Uterus (tissue), 4 donors: ENCODE measurements around the gene LIN7B. TPM values are rescaled to one million over a fixed set of nuclear protein-coding genes. Genes with fewer than 3 reads are reported as not detected.

Experiments used
- DNase-seq, 2 donors: peaks; one replicate each; pipeline ENCODE4 v3.0.0-alpha.2; 2019 to 2020
- H3K27ac ChIP-seq, 2 donors: fragments of 200-600 bp; sonication (generic); 1 replicate in 1 of 2; 2 replicates in 1 of 2; pipeline ENCODE4 v1.5.1; 2016 to 2018
- H3K27me3 ChIP-seq, 2 donors: fragments of 200-600 bp; sonication (generic); one replicate each; pipeline ENCODE4 v1.5.1; 2018 to 2019; ENCODE audit warnings: control low read depth in 1 of 2
- H3K36me3 ChIP-seq, 2 donors: fragments of 200-600 bp; sonication (generic); one replicate each; pipeline ENCODE4 v1.5.1; 2019; ENCODE audit warnings: control low read depth in 1 of 2
- H3K4me1 ChIP-seq, 2 donors: fragments of 200-600 bp; sonication (generic); one replicate each; pipeline ENCODE4 v1.5.1; 2018 to 2019; ENCODE audit warnings: control low read depth in 1 of 2
- H3K4me3 ChIP-seq, 2 donors: fragments of 200-600 bp; sonication (generic); 1 replicate in 1 of 2; 2 replicates in 1 of 2; pipeline ENCODE4 v1.5.1; 2018 to 2019; ENCODE audit warnings: mild to moderate bottlenecking in 1 of 2
- H3K9me3 ChIP-seq, 2 donors: fragments of 200-600 bp; sonication (generic); one replicate each; pipeline ENCODE4 v1.5.1; 2019; ENCODE audit warnings: control low read depth in 1 of 2
- POLR2A ChIP-seq, 2 donors: fragments of 450-650 bp; IDR thresholded peaks; one replicate each; pipeline ENCODE4 v1.6.1; 2016; ENCODE audit warnings: antibody characterized with exemption in 2 of 2, mild to moderate bottlenecking in 1 of 2, moderate library complexity in 1 of 2
- intact Hi-C: fragments of 100-400 bp; cut with DNase I; formaldehyde crosslinking; loops from one replicate; pipeline ENCODE4 v1.15.1; 2023; ENCODE audit warnings: low total_unique reads
- total RNA-seq, 4 donors: library from RNA; depleted of rRNA in 3 of 4; stranded (reverse); fragments of >200 nt in 3 of 4; gene quantifications; one replicate each; pipeline versions ENCODE4 v1.1.0 to v1.2.4, GENCODE V29; 2014 to 2023
- TF ChIP-seq, protein P1 (sequence below), 4 experiments: fragments of 200-600 bp in 2 of 4; fragments of 450-650 bp in 2 of 4; sonication (generic) in 2 of 4; IDR thresholded peaks; one replicate each; pipeline ENCODE4 v1.5.1; 2016 to 2019; ENCODE audit warnings: antibody characterized with exemption in 4 of 4, mild to moderate bottlenecking in 2 of 4, moderate library complexity in 1 of 4
- donor health status: DM: yes; HTN: yes; CAD: no.

The LIN7B gene
- total RNA-seq, 4 donors from 2014 or later, result 5.1 to 15.2 (median 5.7) TPM; not detected in 1

DNA sequence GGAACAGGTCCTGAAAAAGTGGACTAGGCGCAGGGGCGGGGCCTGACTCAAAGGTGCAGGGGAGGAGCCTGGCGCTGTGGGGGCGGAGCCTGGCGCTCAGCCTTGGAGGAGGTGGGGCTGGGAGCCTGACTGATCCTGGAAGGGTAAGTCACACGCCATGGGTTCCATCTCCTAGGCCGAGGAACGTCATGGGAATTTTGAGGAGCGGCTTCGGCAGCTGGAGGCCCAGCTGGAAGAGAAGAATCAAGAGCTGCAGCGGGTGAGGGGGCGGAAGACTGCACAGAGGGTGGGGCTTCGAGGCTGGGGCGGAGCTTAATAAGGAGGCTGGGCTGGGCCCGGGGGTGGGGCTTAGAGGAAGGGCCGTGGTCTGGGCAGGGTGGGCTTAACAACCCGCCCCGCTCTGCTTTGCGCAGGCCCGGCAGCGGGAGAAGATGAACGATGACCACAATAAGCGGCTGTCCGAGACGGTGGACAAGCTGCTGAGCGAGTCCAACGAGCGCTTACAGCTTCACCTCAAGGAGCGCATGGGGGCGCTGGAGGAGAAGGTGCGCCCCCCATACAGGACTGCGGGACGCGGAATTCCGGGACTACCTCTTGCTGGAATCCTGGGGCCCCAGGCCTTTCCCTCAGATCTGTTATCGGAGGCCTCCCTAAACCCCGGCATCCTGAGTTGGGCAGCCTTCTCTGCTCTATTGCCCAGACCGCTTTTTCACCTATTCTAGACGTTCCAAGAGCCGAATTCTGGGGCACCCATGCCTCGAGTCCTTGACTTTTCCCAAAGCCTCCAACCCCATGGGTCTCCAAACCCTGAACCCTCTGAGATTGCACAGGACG, 19.7 kb downstream of the LIN7B start:
- peaks cover 0 to 6% of the 10 kb centered on the region in 2 donors for H3K4me1 ChIP-seq
- TF ChIP-seq, protein P1, sequence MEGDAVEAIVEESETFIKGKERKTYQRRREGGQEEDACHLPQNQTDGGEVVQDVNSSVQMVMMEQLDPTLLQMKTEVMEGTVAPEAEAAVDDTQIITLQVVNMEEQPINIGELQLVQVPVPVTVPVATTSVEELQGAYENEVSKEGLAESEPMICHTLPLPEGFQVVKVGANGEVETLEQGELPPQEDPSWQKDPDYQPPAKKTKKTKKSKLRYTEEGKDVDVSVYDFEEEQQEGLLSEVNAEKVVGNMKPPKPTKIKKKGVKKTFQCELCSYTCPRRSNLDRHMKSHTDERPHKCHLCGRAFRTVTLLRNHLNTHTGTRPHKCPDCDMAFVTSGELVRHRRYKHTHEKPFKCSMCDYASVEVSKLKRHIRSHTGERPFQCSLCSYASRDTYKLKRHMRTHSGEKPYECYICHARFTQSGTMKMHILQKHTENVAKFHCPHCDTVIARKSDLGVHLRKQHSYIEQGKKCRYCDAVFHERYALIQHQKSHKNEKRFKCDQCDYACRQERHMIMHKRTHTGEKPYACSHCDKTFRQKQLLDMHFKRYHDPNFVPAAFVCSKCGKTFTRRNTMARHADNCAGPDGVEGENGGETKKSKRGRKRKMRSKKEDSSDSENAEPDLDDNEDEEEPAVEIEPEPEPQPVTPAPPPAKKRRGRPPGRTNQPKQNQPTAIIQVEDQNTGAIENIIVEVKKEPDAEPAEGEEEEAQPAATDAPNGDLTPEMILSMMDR (IDR thresholded peaks at IDR 0.05), result no peak
- no peak for TF ChIP-seq POLR2A (IDR thresholded peaks at IDR 0.05)
- peak; percentile 64 for DNase-seq
- H3K4me3 ChIP-seq, result peak overlapping the region in 1 of 2 donors; percentile 15
- H3K9me3 ChIP-seq, result no peaks in the 10 kb centered on the region
- intact Hi-C loops, result no loop called here
- no peak overlapping the region for H3K27ac ChIP-seq
- no peaks in the 10 kb centered on the region for H3K27me3 ChIP-seq
- H3K36me3 ChIP-seq, result no peaks in the 10 kb centered on the region

DNA sequence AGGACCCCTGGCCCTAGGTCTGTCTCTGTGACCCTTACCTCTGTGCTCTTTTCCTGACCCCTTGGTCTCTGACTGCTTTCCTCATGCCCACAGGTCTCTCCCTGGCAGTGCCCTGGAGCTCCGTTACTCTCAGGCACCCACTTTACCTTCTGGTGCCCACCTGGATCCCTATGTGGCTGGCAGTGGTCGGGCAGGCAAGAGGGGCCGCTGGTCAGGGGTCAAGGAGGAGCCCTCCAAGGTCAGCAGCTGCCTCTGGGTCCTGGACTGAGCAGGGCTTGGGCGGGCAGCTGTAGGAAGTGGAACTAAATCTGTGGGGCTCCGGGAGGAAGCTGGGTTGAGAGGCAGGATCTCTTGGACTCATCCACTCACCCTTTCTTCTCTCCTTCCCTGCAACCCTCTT, 21.5 kb downstream of the LIN7B start:
- H3K4me1 ChIP-seq, result peaks cover 0 to 6% of the 10 kb centered on the region in 2 donors
- H3K36me3 ChIP-seq, result no peaks in the 10 kb centered on the region
- no peak overlapping the region for H3K4me3 ChIP-seq
- no peaks in the 10 kb centered on the region for H3K27me3 ChIP-seq
- no peak for TF ChIP-seq POLR2A (IDR thresholded peaks at IDR 0.05)
- TF ChIP-seq, protein P1 (IDR thresholded peaks at IDR 0.05), result no peak
- intact Hi-C loops, result no loop called here
- no peaks in the 10 kb centered on the region for H3K9me3 ChIP-seq
- H3K27ac ChIP-seq, result no peak overlapping the region
- no peak for DNase-seq

DNA sequence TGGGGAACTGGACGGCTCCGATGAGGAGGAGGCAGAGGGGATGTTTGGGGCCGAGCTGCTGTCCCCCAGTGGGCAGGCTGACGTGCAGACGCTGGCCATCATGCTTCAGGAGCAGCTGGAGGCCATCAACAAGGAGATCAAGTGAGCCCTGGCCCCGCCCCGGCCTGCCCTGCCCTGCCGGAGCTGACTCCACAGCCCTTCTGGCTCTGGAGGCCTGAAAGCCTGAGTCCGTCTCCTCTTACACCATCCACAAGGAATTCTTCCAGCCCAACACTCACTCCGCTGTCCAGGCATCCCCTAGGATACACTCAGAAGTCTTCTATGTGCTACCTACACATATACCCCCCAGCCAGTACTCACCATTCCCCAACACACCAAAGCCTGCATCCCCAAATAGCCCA, 22.6 kb downstream of the LIN7B start:
- H3K9me3 ChIP-seq, result no peaks in the 10 kb centered on the region
- no peak for TF ChIP-seq POLR2A (IDR thresholded peaks at IDR 0.05)
- TF ChIP-seq, protein P1 (IDR thresholded peaks at IDR 0.05), result no peak
- H3K27me3 ChIP-seq, result no peaks in the 10 kb centered on the region
- intact Hi-C loops, result no loop called here
- H3K27ac ChIP-seq, result no peak overlapping the region
- H3K4me1 ChIP-seq, result peaks cover 0 to 6% of the 10 kb centered on the region in 2 donors
- H3K36me3 ChIP-seq, result no peaks in the 10 kb centered on the region
- DNase-seq, result no peak
- no peak overlapping the region for H3K4me3 ChIP-seq

DNA sequence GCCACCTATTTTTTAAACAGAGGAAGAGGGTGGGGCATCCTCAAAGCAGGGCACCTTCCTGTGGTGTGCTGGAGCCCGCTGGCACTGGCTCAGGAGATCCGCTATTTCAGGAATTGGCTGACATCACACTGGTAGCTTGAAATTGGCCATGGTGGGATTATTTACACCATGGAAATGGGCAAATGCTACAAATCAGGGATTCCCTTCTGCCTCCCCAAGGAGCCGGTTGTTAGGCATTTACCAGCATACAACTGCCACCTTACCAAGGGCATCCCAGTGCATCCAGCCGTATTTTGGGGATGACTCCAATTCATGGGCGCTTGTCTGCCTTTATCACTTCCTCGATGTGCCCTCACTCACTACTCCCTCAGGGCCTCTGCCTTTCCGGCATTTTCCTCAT, 26.8 kb downstream of the LIN7B start:
- no peaks in the 10 kb centered on the region for H3K4me1 ChIP-seq
- no peak overlapping the region for H3K27ac ChIP-seq
- TF ChIP-seq, protein P1 (IDR thresholded peaks at IDR 0.05), result no peak
- no peak for TF ChIP-seq POLR2A (IDR thresholded peaks at IDR 0.05)
- intact Hi-C loops, result loop anchor here (10.0 kb wide), 1 partner anchor 46 kb away; no protein-coding TSS in a partner anchor
- no peak overlapping the region for H3K4me3 ChIP-seq
- H3K36me3 ChIP-seq, result no peaks in the 10 kb centered on the region
- DNase-seq, result no peak
- no peaks in the 10 kb centered on the region for H3K9me3 ChIP-seq
- no peaks in the 10 kb centered on the region for H3K27me3 ChIP-seq

DNA sequence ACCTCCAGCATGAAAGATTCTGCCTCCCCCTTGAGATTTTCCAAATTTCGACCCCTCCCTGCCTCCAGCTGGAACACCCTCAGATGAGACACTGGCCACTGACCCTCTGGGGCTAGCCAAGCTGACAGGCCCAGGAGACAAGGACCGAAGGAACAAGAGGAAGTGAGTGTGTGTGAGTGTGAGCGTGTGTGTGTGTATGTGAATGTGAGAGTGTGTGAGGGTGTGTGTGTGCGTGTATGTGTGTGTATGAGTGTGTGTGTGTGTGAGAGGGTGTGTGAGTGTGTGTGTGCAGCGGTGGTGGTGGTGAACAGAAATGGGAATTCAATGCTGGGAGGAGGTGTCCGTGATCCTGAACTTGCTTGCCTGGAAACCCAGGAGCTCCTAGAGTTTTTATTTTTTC, 27.2 kb downstream of the LIN7B start:
- TF ChIP-seq, protein P1 (IDR thresholded peaks at IDR 0.05), result no peak
- no peak for TF ChIP-seq POLR2A (IDR thresholded peaks at IDR 0.05)
- no peaks in the 10 kb centered on the region for H3K4me1 ChIP-seq
- no peaks in the 10 kb centered on the region for H3K36me3 ChIP-seq
- H3K27me3 ChIP-seq, result no peaks in the 10 kb centered on the region
- H3K4me3 ChIP-seq, result no peak overlapping the region
- intact Hi-C loops, result loop anchor here (10.0 kb wide), 1 partner anchor 47 kb away; no protein-coding TSS in a partner anchor
- no peak for DNase-seq
- H3K27ac ChIP-seq, result no peak overlapping the region
- no peaks in the 10 kb centered on the region for H3K9me3 ChIP-seq
